ENCODE data around the gene MGAT5B. TPM values are rescaled to one million over a fixed set of nuclear protein-coding genes. Genes with fewer than 3 reads are reported as not detected.

The MGAT5B gene
- total and polyA plus RNA-seq, 2 of the 13 experiments (the other 11 are each of a cell fraction or from before 2014, with no cell fraction given), result 0.07 to 0.13 TPM

- TF ChIP-seq, protein P1, sequence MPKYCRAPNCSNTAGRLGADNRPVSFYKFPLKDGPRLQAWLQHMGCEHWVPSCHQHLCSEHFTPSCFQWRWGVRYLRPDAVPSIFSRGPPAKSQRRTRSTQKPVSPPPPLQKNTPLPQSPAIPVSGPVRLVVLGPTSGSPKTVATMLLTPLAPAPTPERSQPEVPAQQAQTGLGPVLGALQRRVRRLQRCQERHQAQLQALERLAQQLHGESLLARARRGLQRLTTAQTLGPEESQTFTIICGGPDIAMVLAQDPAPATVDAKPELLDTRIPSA (CRISPR knock-in tag; IDR thresholded peaks at IDR 0.05; ENCODE audit: borderline replicate concordance), result no peak
- TF ChIP-seq SOX13 (IDR thresholded peaks at IDR 0.05) (no peak), SOX13 (CRISPR knock-in tag; conservative IDR thresholded peaks at IDR 0.05 in 1 of 2, IDR thresholded peaks at IDR 0.05 in 1 of 2) (no peak), MAFK (conservative IDR thresholded peaks at IDR 0.05 in 1 of 2, IDR thresholded peaks at IDR 0.05 in 1 of 2; ENCODE audit: low read length in 2 of 2) (peak; percentile 32 to 57; a peak in 3 of 4 replicates), ZBTB40 (IDR thresholded peaks at IDR 0.05) (no peak), ZBTB40 (CRISPR knock-in tag; IDR thresholded peaks at IDR 0.05) (no peak)
Observed at GRCh38 chr17:76864024-76864423, 4.2 kb upstream of the MGAT5B start (continued).

All from HepG2 (cell line).